Right lung (tissue), 5 donors: ENCODE results near the gene RASD2. TPM values are rescaled to one million over a fixed set of nuclear protein-coding genes. Genes with fewer than 3 reads are reported as not detected.

Experiments
- DNase-seq, 2 donors: peaks; one replicate each; pipeline ENCODE4 v3.0.0-alpha.2; 2013
- polyA plus RNA-seq, 5 donors: library from polyadenylated mRNA; unstranded; fragments of 120-200 nt; gene quantifications; one replicate each; pipeline versions ENCODE4 v1.2.1 to v1.2.3, GENCODE V29; 2013; ENCODE audit warnings: inconsistent platforms in 1 of 5, low replicate concordance in 1 of 5; ENCODE audit not compliant: insufficient read length in 5 of 5, insufficient read depth in 1 of 5

The RASD2 gene
- polyA plus RNA-seq, 5 donors, result 0.09 to 1.1 (median 0.16) TPM

GRCh38 chr22:35559354-35560005 is 18.8 kb downstream of the RASD2 start:
- no peak for DNase-seq

GRCh38 chr22:35560366-35560765 is 19.7 kb downstream of the RASD2 start:
- DNase-seq, result no peak

- DNase-seq, result no peak
Observed at GRCh38 chr22:35560824-35561223, 20.2 kb downstream of the RASD2 start.

- no peak for DNase-seq
Observed at GRCh38 chr22:35561796-35562526, 21.3 kb downstream of the RASD2 start.

- DNase-seq, result no peak
Observed at GRCh38 chr22:35563211-35563610, 22.6 kb downstream of the RASD2 start.

- no peak for DNase-seq
Observed at GRCh38 chr22:35564975-35565867, 24.6 kb downstream of the RASD2 start.

- no peak for DNase-seq
Observed at GRCh38 chr22:35567351-35568141, 26.9 kb downstream of the RASD2 start.

- no peak for DNase-seq
Observed at GRCh38 chr22:35568751-35569739, 28.4 kb downstream of the RASD2 start.

- DNase-seq, result no peak
Observed at GRCh38 chr22:35569916-35570315, 29.3 kb downstream of the RASD2 start.

- DNase-seq, result no peak
Observed at GRCh38 chr22:35570686-35571194, 30.1 kb downstream of the RASD2 start.

GRCh38 chr22:35572556-35572955 is 31.9 kb downstream of the RASD2 start:
- DNase-seq, result no peak

- DNase-seq, result no peak
Observed at GRCh38 chr22:35575116-35575748, 34.6 kb downstream of the RASD2 start.

GRCh38 chr22:35576671-35577070 is 36.0 kb downstream of the RASD2 start:
- no peak for DNase-seq

- no peak for DNase-seq
Observed at GRCh38 chr22:35577799-35578659, 37.4 kb downstream of the RASD2 start.

- DNase-seq, result no peak
Observed at GRCh38 chr22:35578836-35579575, 38.4 kb downstream of the RASD2 start.

- DNase-seq, result no peak
Observed at GRCh38 chr22:35580351-35581022, 39.9 kb downstream of the RASD2 start.

GRCh38 chr22:35581023-35581413 is 40.4 kb downstream of the RASD2 start:
- no peak for DNase-seq
